H9 (cell line): Measurements from ENCODE around the gene C6orf136. TPM values are rescaled to one million over a fixed set of nuclear protein-coding genes. Genes with fewer than 3 reads are reported as not detected.

ENCODE experiments used
- DNase-seq: peaks from one replicate; pipeline ENCODE4 v3.0.0-alpha.2; 2017
- H2AFZ ChIP-seq: one replicate; pipeline ENCODE4 v1.6.1; 2013; ENCODE audit warnings: mild to moderate bottlenecking, low read length, control low read depth, moderate library complexity
- H2AK5ac ChIP-seq: 2 replicates; pipeline ENCODE4 v1.6.1; 2013; ENCODE audit warnings: low read length, control low read depth, mixed read lengths; ENCODE audit not compliant: insufficient read length
- H2BK120ac ChIP-seq: one replicate; pipeline ENCODE4 v1.6.1; 2013; ENCODE audit warnings: low read depth, mild to moderate bottlenecking, low read length, control low read depth, inconsistent platforms; ENCODE audit not compliant: poor library complexity, severe bottlenecking
- H2BK12ac ChIP-seq: 2 replicates; pipeline ENCODE4 v1.6.1; 2013; ENCODE audit warnings: low read length, control low read depth, mixed read lengths, low read depth; ENCODE audit not compliant: insufficient read length
- H2BK15ac ChIP-seq: 2 replicates; pipeline ENCODE4 v1.6.1; 2013; ENCODE audit warnings: low read depth, low read length, control low read depth
- H2BK20ac ChIP-seq: one replicate; pipeline ENCODE4 v1.6.1; 2013; ENCODE audit warnings: low read depth, mild to moderate bottlenecking, low read length, control low read depth, inconsistent platforms; ENCODE audit not compliant: poor library complexity, severe bottlenecking
- H2BK5ac ChIP-seq: 2 replicates; pipeline ENCODE4 v1.6.1; 2013; ENCODE audit warnings: low read length, control low read depth, mixed read lengths; ENCODE audit not compliant: insufficient read length
- H3K14ac ChIP-seq: 2 replicates; pipeline ENCODE4 v1.6.1; 2013; ENCODE audit warnings: low read length, control low read depth; ENCODE audit not compliant: insufficient read depth
- H3K18ac ChIP-seq: 2 replicates; pipeline ENCODE4 v1.6.1; 2013; ENCODE audit warnings: low read depth, mild to moderate bottlenecking, mixed read lengths, low read length, control low read depth; ENCODE audit not compliant: insufficient read length
- H3K23ac ChIP-seq: 2 replicates; pipeline ENCODE4 v1.6.1; 2013; ENCODE audit warnings: low read length, control low read depth, mixed read lengths, low read depth; ENCODE audit not compliant: insufficient read length
- H3K23me2 ChIP-seq: 2 replicates; pipeline ENCODE4 v1.6.1; 2013; ENCODE audit warnings: low read depth, mild to moderate bottlenecking, mixed read lengths, low read length, control low read depth; ENCODE audit not compliant: insufficient read length, poor library complexity, severe bottlenecking
- H3K27ac ChIP-seq: 2 replicates; pipeline ENCODE4 v1.5.1; 2013; ENCODE audit warnings: low read length, control low read depth, mixed read lengths, low read depth; ENCODE audit not compliant: insufficient read length
- H3K27me3 ChIP-seq: 2 replicates; pipeline ENCODE4 v1.6.1; 2013; ENCODE audit warnings: low read length, control low read depth, inconsistent platforms; ENCODE audit not compliant: insufficient read depth
- H3K4ac ChIP-seq: 2 replicates; pipeline ENCODE4 v1.6.1; 2013; ENCODE audit warnings: low read depth, mild to moderate bottlenecking, control low read depth, inconsistent platforms, low read length, moderate library complexity
- H3K4me1 ChIP-seq: 2 replicates; pipeline ENCODE4 v1.6.1; 2013; ENCODE audit warnings: low read length, control low read depth, inconsistent platforms; ENCODE audit not compliant: insufficient read depth
- H3K4me2 ChIP-seq: 2 replicates; pipeline ENCODE4 v1.6.1; 2013; ENCODE audit warnings: low read length, control low read depth, mixed read lengths; ENCODE audit not compliant: insufficient read length, insufficient read depth
- H3K56ac ChIP-seq: 2 replicates; pipeline ENCODE4 v1.6.1; 2013; ENCODE audit warnings: low read depth, mild to moderate bottlenecking, mixed read lengths, low read length, control low read depth; ENCODE audit not compliant: insufficient read length
- H3K79me1 ChIP-seq: 2 replicates; pipeline ENCODE4 v1.6.1; 2013; ENCODE audit warnings: low read depth, mild to moderate bottlenecking, moderate library complexity, low read length, control low read depth, inconsistent platforms; ENCODE audit not compliant: insufficient read depth, poor library complexity, severe bottlenecking
- H3K79me2 ChIP-seq: 2 replicates; pipeline ENCODE4 v1.6.1; 2013; ENCODE audit warnings: low read length, control low read depth, inconsistent platforms; ENCODE audit not compliant: insufficient read depth
- H3K9ac ChIP-seq: 2 replicates; pipeline ENCODE4 v1.6.1; 2013; ENCODE audit warnings: low read length, control low read depth, mixed read lengths; ENCODE audit not compliant: insufficient read length; ENCODE audit errors: extremely low read depth
- H3K9me3 ChIP-seq: one replicate; pipeline ENCODE4 v1.6.1; 2013; ENCODE audit warnings: low read depth, low read length, inconsistent platforms; ENCODE audit not compliant: control insufficient read depth
- H3T11ph ChIP-seq: one replicate; pipeline ENCODE4 v1.6.1; 2013; ENCODE audit warnings: mild to moderate bottlenecking, low read length, control low read depth, inconsistent platforms
- H4K20me1 ChIP-seq: one replicate; pipeline ENCODE4 v1.6.1; 2013; ENCODE audit not compliant: control insufficient read depth, insufficient read length, insufficient read depth
- H4K5ac ChIP-seq: 2 replicates; pipeline ENCODE4 v1.6.1; 2013; ENCODE audit warnings: low read depth, mild to moderate bottlenecking, mixed read lengths, low read length, control low read depth; ENCODE audit not compliant: insufficient read length
- H4K8ac ChIP-seq: replicated peaks from 2 replicates; pipeline ENCODE4 v1.6.1; 2013; ENCODE audit warnings: low read length, control low read depth, mixed read lengths, low read depth; ENCODE audit not compliant: insufficient read length
- H4K91ac ChIP-seq: 2 replicates; pipeline ENCODE4 v1.6.1; 2013; ENCODE audit warnings: low read depth, mild to moderate bottlenecking, moderate library complexity, mixed read lengths, low read length, control low read depth; ENCODE audit not compliant: insufficient read length
- H3K27ac Mint-ChIP-seq, 3 experiments: 2 replicates in 2 of 3; 3 replicates in 1 of 3; pipeline ENCODE4 v1.8.0; 2020 to 2021; ENCODE audit warnings: mixed read lengths in 3 of 3, mild to moderate bottlenecking in 1 of 3, moderate library complexity in 1 of 3
- H3K27me3 Mint-ChIP-seq: 2 replicates; pipeline ENCODE4 v1.8.0; 2021; ENCODE audit warnings: low read depth, mild to moderate bottlenecking, moderate library complexity, mixed read lengths
- H3K36me3 Mint-ChIP-seq, 3 experiments: 2 replicates in 2 of 3; 3 replicates in 1 of 3; pipeline ENCODE4 v1.8.0; 2020 to 2021; ENCODE audit warnings: low read depth in 3 of 3, mixed read lengths in 3 of 3; ENCODE audit not compliant: insufficient read depth in 1 of 3
- H3K4me1 Mint-ChIP-seq, 2 experiments: 2 replicates each; pipeline ENCODE4 v1.8.0; 2020; ENCODE audit warnings: mixed read lengths in 2 of 2
- H3K4me3 Mint-ChIP-seq, 2 experiments: 2 replicates in 1 of 2; 3 replicates in 1 of 2; pipeline ENCODE4 v1.8.0; 2020 to 2021; ENCODE audit warnings: mild to moderate bottlenecking in 2 of 2, mixed read lengths in 2 of 2, moderate library complexity in 1 of 2
- H3K9me3 Mint-ChIP-seq, 2 experiments: 2 replicates in 1 of 2; 3 replicates in 1 of 2; pipeline ENCODE4 v1.8.0; 2020; ENCODE audit warnings: mild to moderate bottlenecking in 2 of 2, mixed read lengths in 2 of 2, moderate library complexity in 1 of 2
- WGBS: extraction: QIAGEN DNeasy Blood & Tissue Kit; methylation state at CpG from one replicate; pipeline ENCODE4 v1.1.7; 2013; ENCODE audit warnings: missing lambda C conversion rate, low lambda C conversion rate, mixed read lengths; ENCODE audit not compliant: insufficient read length; ENCODE audit errors: extremely low coverage; 5-methylcytosine and 5-hydroxymethylcytosine counted together
- total RNA-seq: library from RNA; stranded (reverse); gene quantifications from 2 replicates; pipeline ENCODE4 v1.2.1, GENCODE V29; 2021
- TF ChIP-seq, protein P1 (sequence below): fragments of 200-600 bp; sonication (generic); conservative IDR thresholded peaks from 3 replicates; pipeline ENCODE4 v1.8.0; 2021; ENCODE audit warnings: antibody characterized with exemption, mild to moderate bottlenecking

Gene C6orf136
- total RNA-seq, 1 experiment from 2014 or later, result 22.2 TPM

DNA sequence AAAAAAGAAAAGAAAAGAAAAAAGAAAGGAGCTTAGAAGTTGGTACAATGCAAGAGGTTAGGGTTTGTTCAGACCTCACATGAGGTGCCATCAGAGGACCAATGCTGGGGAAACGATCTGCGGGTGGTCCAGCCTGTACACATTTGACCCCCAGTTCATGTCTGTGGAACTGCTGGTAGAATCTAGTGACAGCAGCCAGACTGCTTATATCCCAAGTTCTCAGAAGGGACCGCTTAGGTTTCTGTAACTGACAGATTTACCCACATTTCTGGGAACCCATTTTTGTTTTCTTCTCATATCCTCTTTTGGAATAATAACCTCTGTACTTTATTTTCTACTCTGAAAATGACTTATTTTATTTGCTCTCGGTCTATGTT lies 34.8 kb downstream of the C6orf136 start:
- Histone ChIP-seq H2BK5ac (no peak overlapping the region), H2AFZ (no peak overlapping the region), H4K91ac (no peak overlapping the region), H2BK120ac (no peak overlapping the region), H3K14ac (no peak overlapping the region), H4K20me1 (no peaks in the 10 kb centered on the region), H4K8ac (no peak overlapping the region), H3K4ac (no peak overlapping the region), H3K18ac (no peak overlapping the region), H3K23ac (no peak overlapping the region), H3K27me3 (no peaks in the 10 kb centered on the region), H3K56ac (no peak overlapping the region), H3T11ph (no peak overlapping the region), H3K27ac (no peak overlapping the region), H2BK15ac (no peak overlapping the region), H4K5ac (no peak overlapping the region), H3K79me2 (peaks cover 2% of the 10 kb centered on the region; the same call in 1 of the 2 replicates), H3K79me1 (no peaks in the 10 kb centered on the region), H3K4me1 (peaks cover 14% of the 10 kb centered on the region; the same call in 1 of the 2 replicates), H3K23me2 (peaks cover 13% of the 10 kb centered on the region), H2BK20ac (no peak overlapping the region), H3K4me2 (no peak overlapping the region), H3K9ac (no peak overlapping the region), H2BK12ac (no peak overlapping the region), H3K9me3 (no peaks in the 10 kb centered on the region), H2AK5ac (no peak overlapping the region)
- DNase-seq, result no peak
- peak overlapping the region; percentile 35 to 73; a peak in 3 of 5 replicates for H3K4me3 Mint-ChIP-seq
- peaks cover 58 to 62% of the 10 kb centered on the region in 2 experiments for H3K4me1 Mint-ChIP-seq
- H3K27me3 Mint-ChIP-seq, result peaks cover 3% of the 10 kb centered on the region; the same call in 1 of the 2 replicates
- TF ChIP-seq, protein P1, sequence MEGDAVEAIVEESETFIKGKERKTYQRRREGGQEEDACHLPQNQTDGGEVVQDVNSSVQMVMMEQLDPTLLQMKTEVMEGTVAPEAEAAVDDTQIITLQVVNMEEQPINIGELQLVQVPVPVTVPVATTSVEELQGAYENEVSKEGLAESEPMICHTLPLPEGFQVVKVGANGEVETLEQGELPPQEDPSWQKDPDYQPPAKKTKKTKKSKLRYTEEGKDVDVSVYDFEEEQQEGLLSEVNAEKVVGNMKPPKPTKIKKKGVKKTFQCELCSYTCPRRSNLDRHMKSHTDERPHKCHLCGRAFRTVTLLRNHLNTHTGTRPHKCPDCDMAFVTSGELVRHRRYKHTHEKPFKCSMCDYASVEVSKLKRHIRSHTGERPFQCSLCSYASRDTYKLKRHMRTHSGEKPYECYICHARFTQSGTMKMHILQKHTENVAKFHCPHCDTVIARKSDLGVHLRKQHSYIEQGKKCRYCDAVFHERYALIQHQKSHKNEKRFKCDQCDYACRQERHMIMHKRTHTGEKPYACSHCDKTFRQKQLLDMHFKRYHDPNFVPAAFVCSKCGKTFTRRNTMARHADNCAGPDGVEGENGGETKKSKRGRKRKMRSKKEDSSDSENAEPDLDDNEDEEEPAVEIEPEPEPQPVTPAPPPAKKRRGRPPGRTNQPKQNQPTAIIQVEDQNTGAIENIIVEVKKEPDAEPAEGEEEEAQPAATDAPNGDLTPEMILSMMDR, result no peak
- H3K27ac Mint-ChIP-seq, result peak overlapping the region; percentile 62 to 79 (median 65); a peak in 3 of 7 replicates
- H3K36me3 Mint-ChIP-seq, result peaks cover 3 to 31% (median 25%) of the 10 kb centered on the region in 3 experiments; a peak in 6 of 7 replicates
- H3K9me3 Mint-ChIP-seq, result no peaks in the 10 kb centered on the region; a peak in 1 of 5 replicates
- WGBS, result no CpG with 5 or more reads among the region's 4 CpGs
